ENCODE data around the gene CPNE5. TPM values are rescaled to one million over a fixed set of nuclear protein-coding genes. Genes with fewer than 3 reads are reported as not detected.

The CPNE5 gene
- total RNA-seq, 6 experiments from 2014 or later, result 0.12 to 0.84 (median 0.23) TPM

- H3K27me3 ChIP-seq, result no peaks in the 10 kb centered on the region
- no peak overlapping the region for H3K27ac ChIP-seq
- no peaks in the 10 kb centered on the region for H3K9me3 ChIP-seq
- DNase-seq (no peak), ATAC-seq (peak; percentile 21 to 60 (median 54))
- H3K4me1 ChIP-seq, result peaks cover 0 to 6% (median 0%) of the 10 kb centered on the region in 4 donors
- intact Hi-C loops (cut with DNase I), result no loop called here
- WGBS (ENCODE audit: insufficient coverage, low coverage, low lambda C conversion rate, missing lambda C conversion rate), result 56% methylated on average over 3 of the region's 5 CpGs
- H3K4me3 ChIP-seq, result no peak overlapping the region
- TF ChIP-seq CTCF (IDR thresholded peaks at IDR 0.05) (no peak), POLR2A (IDR thresholded peaks at IDR 0.05) (no peak)
- peaks cover 0 to 8% (median 4%) of the 10 kb centered on the region in 4 donors for H3K36me3 ChIP-seq
Measured at GRCh38 chr6:36853325-36853724, 14.1 kb upstream of the CPNE5 start.

- TF ChIP-seq POLR2A (IDR thresholded peaks at IDR 0.05) (no peak), CTCF (IDR thresholded peaks at IDR 0.05) (no peak)
- H3K27ac ChIP-seq, result peak overlapping the region in 1 of 3 donors; percentile 15
- no peaks in the 10 kb centered on the region for H3K27me3 ChIP-seq
- intact Hi-C loops (cut with DNase I), result no loop called here
- peak in 3 of 4 donors; percentile 15 to 46 (median 21) for ATAC-seq
- H3K4me1 ChIP-seq, result peaks cover 0 to 6% (median 0%) of the 10 kb centered on the region in 4 donors
- H3K9me3 ChIP-seq, result no peaks in the 10 kb centered on the region
- DNase-seq, result no peak
- 100% methylated on average over 1 of the region's 4 CpGs for WGBS (ENCODE audit: insufficient coverage, low coverage, low lambda C conversion rate, missing lambda C conversion rate)
- peaks cover 0 to 8% (median 4%) of the 10 kb centered on the region in 4 donors for H3K36me3 ChIP-seq
- H3K4me3 ChIP-seq, result no peak overlapping the region
Measured at GRCh38 chr6:36852481-36853147, 13.4 kb upstream of the CPNE5 start.

GRCh38 chr6:36851626-36852025 is 12.4 kb upstream of the CPNE5 start:
- no peak for DNase-seq
- intact Hi-C loops (cut with DNase I), result no loop called here
- Histone ChIP-seq H3K36me3 (peaks cover 0 to 8% (median 4%) of the 10 kb centered on the region in 4 donors), H3K4me3 (no peak overlapping the region), H3K27ac (no peak overlapping the region), H3K27me3 (no peaks in the 10 kb centered on the region), H3K9me3 (no peaks in the 10 kb centered on the region), H3K4me1 (peaks cover 0 to 6% (median 0%) of the 10 kb centered on the region in 4 donors)
- TF ChIP-seq CTCF (IDR thresholded peaks at IDR 0.05), result no peak
- TF ChIP-seq POLR2A (IDR thresholded peaks at IDR 0.05), result no peak
- WGBS (ENCODE audit: insufficient coverage, low coverage, low lambda C conversion rate, missing lambda C conversion rate), result 47% methylated on average over 3 of the region's 4 CpGs
- ATAC-seq, result no peak

- no peak overlapping the region for H3K27ac ChIP-seq
- no peaks in the 10 kb centered on the region for H3K27me3 ChIP-seq
- peaks cover 0 to 8% (median 4%) of the 10 kb centered on the region in 4 donors for H3K36me3 ChIP-seq
- TF ChIP-seq CTCF (IDR thresholded peaks at IDR 0.05) (peak; percentile 67 to 85 (median 78)), POLR2A (IDR thresholded peaks at IDR 0.05) (no peak)
- H3K4me3 ChIP-seq, result no peak overlapping the region
- no peaks in the 10 kb centered on the region for H3K9me3 ChIP-seq
- ATAC-seq (peak; percentile 55 to 82 (median 66)), DNase-seq (no peak)
- intact Hi-C loops (cut with DNase I), result no loop called here
- H3K4me1 ChIP-seq, result peaks cover 0 to 6% (median 0%) of the 10 kb centered on the region in 4 donors
- WGBS (ENCODE audit: insufficient coverage, low coverage, low lambda C conversion rate, missing lambda C conversion rate), result 38% methylated on average over 3 of the region's 3 CpGs
Measured at GRCh38 chr6:36851149-36851614, 11.9 kb upstream of the CPNE5 start.
